Heart right ventricle (tissue), 16 donors: ENCODE results near the gene NOXA1. TPM values are rescaled to one million over a fixed set of nuclear protein-coding genes. Genes with fewer than 3 reads are reported as not detected.

ENCODE experiments used
- ATAC-seq, 8 donors: fragments of 200-7000 bp; cut with Tn5 transposase; one replicate each; pipeline ENCODE4 v1.9.1; 2020; ENCODE audit warnings: mild to moderate bottlenecking in 8 of 8, moderate library complexity in 8 of 8, moderate number of reproducible peaks in 1 of 8
- DNase-seq, 2 donors: peaks; one replicate each; pipeline ENCODE4 v3.0.0-alpha.2; 2020
- H3K27ac ChIP-seq, 10 donors: fragments of 200-600 bp; sonication (generic) in 2 of 10; one replicate each; pipeline versions ENCODE4 v1.5.0 to v1.8.0; 2020 to 2022; ENCODE audit warnings: mild to moderate bottlenecking in 3 of 10
- H3K27me3 ChIP-seq, 7 donors: fragments of 200-600 bp; one replicate each; pipeline ENCODE4 v1.8.0; 2021 to 2022; ENCODE audit warnings: mild to moderate bottlenecking in 2 of 7
- H3K36me3 ChIP-seq, 9 donors: fragments of 200-600 bp; sonication (generic) in 1 of 9; one replicate each; pipeline versions ENCODE4 v1.5.0 to v1.8.0; 2020 to 2022; ENCODE audit warnings: mild to moderate bottlenecking in 2 of 9
- H3K4me1 ChIP-seq, 9 donors: fragments of 200-600 bp; sonication (generic) in 1 of 9; one replicate each; pipeline versions ENCODE4 v1.5.0 to v1.8.0; 2020 to 2022; ENCODE audit warnings: mild to moderate bottlenecking in 4 of 9
- H3K4me3 ChIP-seq, 10 donors: fragments of 200-600 bp; sonication (generic) in 2 of 10; one replicate each; pipeline versions ENCODE4 v1.5.0 to v1.8.0; 2020 to 2022; ENCODE audit warnings: mild to moderate bottlenecking in 7 of 10, moderate library complexity in 2 of 10
- H3K9me3 ChIP-seq, 11 donors: fragments of 200-600 bp in 10 of 11; sonication (generic) in 2 of 11; one replicate each; pipeline versions ENCODE4 v1.5.0 to v1.8.0; 2013 to 2022; ENCODE audit warnings: mild to moderate bottlenecking in 2 of 11, control low read depth in 1 of 11, moderate library complexity in 1 of 11
- CTCF ChIP-seq, 9 donors: fragments of 200-600 bp; sonication (generic) in 2 of 9; IDR thresholded peaks; one replicate each; pipeline versions ENCODE4 v1.5.0 to v1.8.0; 2021 to 2022; ENCODE audit warnings: antibody characterized with exemption in 9 of 9, mild to moderate bottlenecking in 5 of 9, moderate library complexity in 1 of 9
- WGBS, 2 donors: extraction: QIAGEN DNeasy Blood & Tissue Kit; methylation state at CpG; one replicate each; pipeline ENCODE4 v1.1.7; 2013; ENCODE audit warnings: inconsistent platforms in 1 of 2; 5-methylcytosine and 5-hydroxymethylcytosine counted together
- intact Hi-C, 10 donors: fragments of 100-400 bp; cut with DNase I; formaldehyde crosslinking; loops; one replicate each; pipeline versions ENCODE4 v1.11.1 to v1.14.2; 2022
- polyA plus RNA-seq, 2 donors: library from polyadenylated mRNA; stranded (reverse); fragments of 200-250 nt; gene quantifications; one replicate each; pipeline ENCODE4 v1.2.3, GENCODE V29; 2013
- total RNA-seq, 10 donors: library from RNA; stranded (reverse); fragmentation: NEBNext Ultra II Directional in 3 of 10; extraction: Animal tissue kit (Norgen Biotek cat#: 25700) in 3 of 10; gene quantifications; one replicate each; pipeline versions ENCODE4 v1.2.1 to v1.2.4, GENCODE V29; 2021 to 2023
- donor health status: Arrhythmogenic right ventricular cardiomyopathy.
- donor health status: ischemic (EF 13 %, LVEDD 7.1; RV severe dilation, severe dysfunction).
- donor health status: healthy with polysubstance abuse.
- donor health status: DM: no; HTN: yes; CAD: no.
- donor health status: DM: no; HTN: no; CAD: no.
- donor health status: ischemic (EF 25% LVEDD 6.9; RV normal size, moderate dysfunction).
- donor health status: ischemic (EF 25% LVEDD 5.7; RV mildly dilated, moderate dysfunction).
- donor health status: healthy.
- donor health status: DM: yes; HTN: yes; CAD: no.
- donor health status: Ischemic cardiomyopathy.
- donor health status: ischemic (EF 35%, LVEDD 5.7; RV mildly dilated, moderate dysfunction).
- donor health status: nonischemic (EF 11% LVEDD 7.7; RV severe dilation, severe dysfunction).
- donor health status: DM: yes; HTN: yes; CAD: no.
- donor health status: PGD.
- donor health status: ischemic (EF 29% LVEDD 5.4; RV normal size, mild dysfunction).
- donor health status: nonischemic (EF 23%, LVEDD 6.1; RV moderate dilation, normal function).

NOXA1 gene
- total and polyA plus RNA-seq, 12 donors, result 0.62 to 10.6 (median 3.0) TPM

GRCh38 chr9:137416006-137416562 lies 7.1 kb upstream of the NOXA1 start:
- Histone ChIP-seq H3K36me3 (peaks cover 0 to 8% (median 0%) of the 10 kb centered on the region in 9 donors), H3K27me3 (no peaks in the 10 kb centered on the region), H3K27ac (peak overlapping the region in 3 of 10 donors; percentile 78 to 84 (median 79)), H3K9me3 (no peaks in the 10 kb centered on the region), H3K4me1 (peaks cover 7 to 55% (median 22%) of the 10 kb centered on the region in 9 donors), H3K4me3 (peak overlapping the region in 2 of 10 donors; percentile 52 to 56)
- WGBS, 2 donors, result 94 to 96% methylated on average over 23 of the region's 23 CpGs
- DNase-seq (no peak), ATAC-seq (no peak)
- intact Hi-C loops, result no loop called here
- no peak for TF ChIP-seq CTCF (IDR thresholded peaks at IDR 0.05)

- no peak for TF ChIP-seq CTCF (IDR thresholded peaks at IDR 0.05)
- peak overlapping the region in 9 of 10 donors; percentile 56 to 84 (median 62) for H3K27ac ChIP-seq
- peaks cover 0 to 8% (median 0%) of the 10 kb centered on the region in 9 donors for H3K36me3 ChIP-seq
- H3K4me1 ChIP-seq, result peaks cover 6 to 56% (median 19%) of the 10 kb centered on the region in 9 donors
- peak overlapping the region in 9 of 10 donors; percentile 11 to 56 (median 46) for H3K4me3 ChIP-seq
- intact Hi-C loops, result no loop called here
- ATAC-seq, result peak in 7 of 8 donors; percentile 12 to 66 (median 40)
- no peaks in the 10 kb centered on the region for H3K27me3 ChIP-seq
- DNase-seq, result no peak
- H3K9me3 ChIP-seq, result no peaks in the 10 kb centered on the region
- 81 to 88% methylated on average over 45 of the region's 45 CpGs for WGBS, 2 donors
These were observed 6.5 kb upstream of the NOXA1 start for GRCh38 chr9:137416563-137417151.

DNA sequence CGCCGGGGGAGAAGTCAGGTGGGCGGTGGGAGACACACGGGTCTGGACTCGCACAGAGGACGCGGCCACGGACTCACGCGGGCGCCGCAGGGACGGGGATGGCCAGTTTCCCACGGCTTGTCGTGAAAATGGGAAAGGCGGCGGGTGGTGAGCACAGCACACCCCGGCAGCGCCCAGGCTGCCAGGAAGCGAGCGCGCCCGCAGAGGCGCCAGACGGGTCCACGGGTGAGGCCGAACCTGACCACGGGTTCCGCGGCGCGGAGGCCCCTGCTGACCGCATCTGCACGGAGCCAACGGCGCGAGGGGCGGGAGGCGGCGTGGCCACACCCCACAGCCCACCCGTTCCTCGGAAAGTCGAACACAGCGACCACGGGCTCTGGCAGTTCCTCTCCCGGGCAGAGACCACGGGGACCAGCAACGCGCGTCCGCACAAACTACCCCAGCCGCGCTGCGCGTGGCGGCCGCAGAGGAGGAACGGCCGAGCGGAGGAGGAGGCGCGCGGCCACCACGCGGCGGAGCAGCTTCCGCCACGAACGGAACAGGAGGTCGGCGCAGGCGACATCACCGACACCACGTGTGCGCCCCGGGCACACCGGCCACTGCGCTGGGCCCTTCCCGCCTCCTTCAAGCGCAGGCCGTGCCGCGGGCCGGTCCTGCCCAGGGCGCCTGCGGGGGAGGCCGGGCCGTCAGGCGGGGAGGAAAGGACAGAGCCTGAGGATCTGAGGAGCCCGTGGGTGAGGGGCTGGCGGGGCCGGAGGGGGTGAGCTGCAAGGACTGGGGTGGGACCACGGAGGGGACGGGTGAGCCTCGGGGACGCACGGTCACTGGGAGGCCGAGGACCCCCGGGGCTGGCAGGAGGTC lies 5.8 kb upstream of the NOXA1 start:
- 82% methylated on average over 89 to 99 of the region's 99 CpGs for WGBS, 2 donors

More for the DNA sequence above, 5.8 kb upstream of the NOXA1 start:
- DNase-seq (no peak), ATAC-seq (peak in 7 of 8 donors; percentile 21 to 61 (median 55))
- no peak for TF ChIP-seq CTCF (IDR thresholded peaks at IDR 0.05)
- Histone ChIP-seq H3K36me3 (peaks cover 0 to 8% (median 0%) of the 10 kb centered on the region in 9 donors), H3K27me3 (no peaks in the 10 kb centered on the region), H3K4me1 (peaks cover 5 to 56% (median 19%) of the 10 kb centered on the region in 9 donors), H3K27ac (peak overlapping the region in 9 of 10 donors; percentile 56 to 84 (median 62)), H3K4me3 (peak overlapping the region; percentile 11 to 56 (median 46)), H3K9me3 (no peaks in the 10 kb centered on the region)
- intact Hi-C loops, result no loop called here
